C4-2B (cell line): Measurements from ENCODE around the gene BRIP1.

Experiments used
- ZFX ChIP-seq: fragments of 450-650 bp; IDR thresholded peaks from 2 replicates; pipeline ENCODE4 v1.6.1; 2017
- TF ChIP-seq, protein P1 (sequence below): fragments of 450-650 bp; conservative IDR thresholded peaks from 2 replicates; pipeline ENCODE4 v1.5.1; 2017; ENCODE audit warnings: mild to moderate bottlenecking

- TF ChIP-seq, protein P1, sequence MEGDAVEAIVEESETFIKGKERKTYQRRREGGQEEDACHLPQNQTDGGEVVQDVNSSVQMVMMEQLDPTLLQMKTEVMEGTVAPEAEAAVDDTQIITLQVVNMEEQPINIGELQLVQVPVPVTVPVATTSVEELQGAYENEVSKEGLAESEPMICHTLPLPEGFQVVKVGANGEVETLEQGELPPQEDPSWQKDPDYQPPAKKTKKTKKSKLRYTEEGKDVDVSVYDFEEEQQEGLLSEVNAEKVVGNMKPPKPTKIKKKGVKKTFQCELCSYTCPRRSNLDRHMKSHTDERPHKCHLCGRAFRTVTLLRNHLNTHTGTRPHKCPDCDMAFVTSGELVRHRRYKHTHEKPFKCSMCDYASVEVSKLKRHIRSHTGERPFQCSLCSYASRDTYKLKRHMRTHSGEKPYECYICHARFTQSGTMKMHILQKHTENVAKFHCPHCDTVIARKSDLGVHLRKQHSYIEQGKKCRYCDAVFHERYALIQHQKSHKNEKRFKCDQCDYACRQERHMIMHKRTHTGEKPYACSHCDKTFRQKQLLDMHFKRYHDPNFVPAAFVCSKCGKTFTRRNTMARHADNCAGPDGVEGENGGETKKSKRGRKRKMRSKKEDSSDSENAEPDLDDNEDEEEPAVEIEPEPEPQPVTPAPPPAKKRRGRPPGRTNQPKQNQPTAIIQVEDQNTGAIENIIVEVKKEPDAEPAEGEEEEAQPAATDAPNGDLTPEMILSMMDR, result no peak
- TF ChIP-seq ZFX, result no peak
These were observed 231.5 kb downstream of the BRIP1 start for GRCh38 chr17:61631800-61632199.
